ENCODE measurements around the gene ARFGEF3. TPM values are rescaled to one million over a fixed set of nuclear protein-coding genes. Genes with fewer than 3 reads are reported as not detected.
A peak's percentile ranks its signal among the peaks of the same experiment; 100 is the strongest.

ARFGEF3 gene
- polyA plus RNA-seq, 3 donors = 5.7 to 6.7 (median 6.6) TPM

DNA sequence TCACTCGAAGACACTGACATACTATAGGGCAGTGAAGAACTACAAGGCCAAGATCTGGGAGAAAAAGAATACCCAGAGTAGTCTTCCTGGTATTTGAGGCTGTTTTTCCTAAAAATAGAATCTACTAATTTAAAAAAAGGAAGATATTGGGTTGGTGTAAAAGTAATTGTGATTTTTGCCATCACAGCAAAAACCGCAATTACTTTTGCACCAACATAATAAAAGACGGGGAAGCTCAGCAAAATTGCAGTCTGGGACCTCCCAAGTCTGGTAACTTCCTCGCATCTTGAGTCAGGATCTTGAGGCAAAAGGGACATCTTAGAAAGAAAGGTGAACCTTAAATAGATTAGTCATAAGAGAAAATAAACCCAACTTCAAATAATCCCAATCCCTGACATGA, 138.7 kb downstream of the ARFGEF3 start:
- no peak for DNase-seq

- no peak for DNase-seq
Measured at GRCh38 chr6:138302554-138302953, 140.8 kb downstream of the ARFGEF3 start.

DNA sequence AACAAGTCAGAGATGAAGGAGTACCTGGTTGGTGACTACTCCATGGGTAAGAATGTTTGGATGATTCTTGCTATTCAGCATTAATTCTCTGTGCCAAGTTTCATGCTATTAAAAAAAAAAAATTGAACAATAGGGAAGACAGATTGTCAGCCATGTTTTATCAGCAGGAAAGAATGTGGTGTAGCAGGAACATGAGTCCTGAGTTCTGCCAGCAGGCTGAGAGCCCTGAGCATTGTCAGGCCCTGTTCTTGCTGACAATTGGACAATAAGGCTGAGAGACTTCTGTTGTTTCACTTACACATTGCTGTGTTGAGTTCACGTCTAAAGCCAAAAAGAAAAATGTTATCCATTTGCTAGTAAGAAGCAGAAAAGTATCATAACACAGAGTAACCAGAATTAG, 145.6 kb downstream of the ARFGEF3 start:
- no peak for DNase-seq

DNA sequence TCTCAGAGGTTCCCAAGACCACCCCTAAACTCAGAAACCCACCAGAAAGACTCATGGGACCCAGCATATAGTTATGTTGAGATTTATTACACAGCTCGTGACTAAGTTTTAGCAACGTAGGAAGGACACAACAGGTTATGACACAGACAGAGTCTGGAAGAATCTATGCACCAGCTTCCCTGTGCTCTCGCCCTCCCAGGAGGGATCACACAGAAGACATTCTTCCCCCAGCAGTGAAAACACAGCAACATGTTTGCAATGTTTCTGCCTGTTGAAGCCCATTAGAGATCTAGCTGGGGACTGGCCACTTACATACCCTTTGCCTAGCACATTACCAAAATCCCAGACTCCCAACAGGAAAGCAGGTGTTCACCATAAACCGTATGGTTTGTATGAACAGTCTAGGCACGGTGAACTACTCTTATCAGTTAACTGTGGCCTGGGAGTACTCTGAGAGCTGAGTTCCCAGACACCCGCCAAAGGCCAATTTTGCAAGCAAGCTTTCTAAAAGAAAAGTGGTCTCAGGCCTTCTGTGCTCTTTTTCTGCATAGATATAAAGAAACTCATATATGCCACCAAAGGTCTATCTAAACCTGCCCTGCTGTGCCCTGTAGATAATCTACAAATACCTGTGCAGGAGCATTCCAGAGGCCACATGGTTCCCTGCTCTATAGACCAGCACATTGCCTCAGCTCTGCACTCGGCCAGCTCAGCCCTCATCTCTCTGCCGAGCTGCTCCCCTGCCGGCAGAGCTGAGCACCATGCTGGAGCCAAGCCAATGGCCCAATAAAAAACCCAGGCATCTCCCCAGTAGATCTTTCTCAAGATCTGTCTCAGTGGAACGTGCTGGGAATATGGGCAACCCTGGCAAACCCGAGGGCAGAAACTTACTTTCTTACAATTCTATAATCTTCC, 146.3 kb downstream of the ARFGEF3 start:
- DNase-seq = peak; percentile 12

- DNase-seq = no peak
Measured at GRCh38 chr6:138308731-138309110, 147.0 kb downstream of the ARFGEF3 start.

GRCh38 chr6:138309695-138310094, 148.0 kb downstream of the ARFGEF3 start:
- DNase-seq = no peak

DNA sequence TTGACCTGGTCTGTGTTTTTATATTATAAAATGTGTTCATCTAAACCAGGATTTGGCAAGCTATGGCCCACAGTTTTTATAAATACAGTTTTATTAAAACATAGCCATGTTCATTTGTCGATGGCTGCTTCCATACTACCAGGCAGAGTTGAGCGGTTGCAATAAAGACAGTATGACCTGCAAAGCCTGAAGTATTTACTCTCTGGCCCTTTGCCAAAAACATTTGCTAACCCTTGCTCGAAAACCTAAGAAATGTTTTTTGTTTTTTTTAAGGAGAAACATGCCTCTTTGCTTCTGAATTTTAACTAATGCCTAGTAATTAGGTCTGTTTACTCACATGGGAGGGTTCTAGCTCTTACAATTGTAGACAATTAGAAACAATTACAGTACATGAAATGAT, 148.6 kb downstream of the ARFGEF3 start:
- peak; percentile 4 for DNase-seq

GRCh38 chr6:138310821-138311220, 149.1 kb downstream of the ARFGEF3 start:
- DNase-seq = no peak

- no peak for DNase-seq
Measured at GRCh38 chr6:138311268-138311667, 149.5 kb downstream of the ARFGEF3 start.

GRCh38 chr6:138318741-138319375, 157.1 kb downstream of the ARFGEF3 start:
- DNase-seq = no peak

- no peak for DNase-seq
Measured at GRCh38 chr6:138321934-138322333, 160.2 kb downstream of the ARFGEF3 start.

GRCh38 chr6:138323821-138324220, 162.1 kb downstream of the ARFGEF3 start:
- DNase-seq = no peak

GRCh38 chr6:138328210-138328609, 166.5 kb downstream of the ARFGEF3 start:
- DNase-seq = no peak

DNA sequence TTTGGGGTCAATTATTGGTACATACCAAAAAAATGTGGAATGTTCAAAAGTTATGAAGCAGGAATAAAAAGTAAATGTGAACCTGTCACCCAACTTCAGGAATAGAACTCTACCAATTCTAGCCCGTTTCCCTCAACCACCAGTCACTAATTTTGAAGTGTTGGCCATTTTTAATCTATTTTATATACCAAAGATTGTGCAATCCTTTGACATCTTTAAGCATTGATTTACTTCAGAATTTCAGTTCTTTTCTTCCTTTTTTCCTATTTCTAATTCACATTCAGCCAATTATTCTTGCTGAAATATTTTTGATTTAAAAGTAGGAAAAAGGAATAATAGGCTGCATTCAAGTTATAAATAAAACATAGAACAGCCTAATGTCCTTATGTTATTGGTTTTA, 169.0 kb downstream of the ARFGEF3 start:
- DNase-seq = no peak

- DNase-seq = no peak
Measured at GRCh38 chr6:138331444-138331843, 169.7 kb downstream of the ARFGEF3 start.

DNA sequence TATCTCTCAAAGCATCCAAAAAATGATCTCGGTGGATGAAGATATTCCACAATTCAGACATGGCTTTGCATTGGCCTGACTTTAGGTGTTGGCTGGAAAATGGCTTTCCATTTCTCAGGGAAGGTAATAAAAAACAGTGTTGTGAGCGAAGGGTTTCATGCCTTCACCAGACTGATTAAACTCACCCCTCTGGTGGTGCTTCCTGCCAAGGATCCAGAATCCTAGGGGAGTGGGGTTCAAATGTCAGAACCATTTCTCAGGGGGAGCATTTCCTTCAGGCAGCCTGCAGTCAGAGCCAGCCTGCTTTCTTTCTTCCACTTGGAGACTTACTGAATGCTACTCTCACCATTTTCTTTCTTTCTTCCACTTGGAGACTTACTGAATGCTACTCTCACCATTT, 170.2 kb downstream of the ARFGEF3 start:
- DNase-seq = no peak

DNA sequence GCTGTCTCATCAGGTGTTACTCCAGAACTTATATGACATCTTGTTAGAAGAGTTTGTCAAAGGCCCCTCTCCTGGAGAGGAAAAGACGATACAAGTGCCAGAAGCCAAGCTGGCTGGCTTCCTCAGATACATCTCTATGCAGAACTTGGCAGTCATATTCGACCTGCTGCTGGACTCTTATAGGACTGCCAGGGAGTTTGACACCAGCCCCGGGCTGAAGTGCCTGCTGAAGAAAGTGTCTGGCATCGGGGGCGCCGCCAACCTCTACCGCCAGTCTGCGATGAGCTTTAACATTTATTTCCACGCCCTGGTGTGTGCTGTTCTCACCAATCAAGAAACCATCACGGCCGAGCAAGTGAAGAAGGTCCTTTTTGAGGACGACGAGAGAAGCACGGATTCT, 172.3 kb downstream of the ARFGEF3 start:
- DNase-seq = no peak

DNA sequence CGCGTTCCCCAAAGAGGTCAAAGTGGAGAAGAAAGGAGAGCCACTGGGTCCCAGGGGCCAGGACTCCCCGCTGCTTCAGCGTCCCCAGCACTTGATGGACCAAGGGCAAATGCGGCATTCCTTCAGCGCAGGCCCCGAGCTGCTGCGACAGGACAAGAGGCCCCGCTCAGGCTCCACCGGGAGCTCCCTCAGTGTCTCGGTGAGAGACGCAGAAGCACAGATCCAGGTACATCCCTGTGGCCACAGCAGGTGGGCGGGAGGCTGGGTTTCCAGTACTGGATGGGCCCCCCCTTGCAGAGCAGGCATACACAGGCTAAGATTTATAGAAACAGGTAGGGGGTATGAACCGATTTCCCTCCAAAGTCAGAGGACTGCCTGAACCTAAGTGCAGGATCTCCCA, 173.2 kb downstream of the ARFGEF3 start:
- DNase-seq = no peak

DNA sequence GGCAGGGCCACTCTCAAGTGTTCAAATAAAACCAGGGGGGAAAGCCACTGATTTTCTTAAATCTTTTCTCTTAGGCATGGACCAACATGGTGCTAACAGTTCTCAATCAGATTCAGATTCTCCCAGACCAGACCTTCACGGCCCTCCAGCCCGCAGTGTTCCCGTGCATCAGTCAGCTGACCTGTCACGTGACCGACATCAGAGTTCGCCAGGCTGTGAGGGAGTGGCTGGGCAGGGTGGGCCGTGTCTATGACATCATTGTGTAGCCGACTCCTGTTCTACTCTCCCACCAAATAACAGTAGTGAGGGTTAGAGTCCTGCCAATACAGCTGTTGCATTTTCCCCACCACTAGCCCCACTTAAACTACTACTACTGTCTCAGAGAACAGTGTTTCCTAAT, 174.5 kb downstream of the ARFGEF3 start:
- DNase-seq = no peak

DNA sequence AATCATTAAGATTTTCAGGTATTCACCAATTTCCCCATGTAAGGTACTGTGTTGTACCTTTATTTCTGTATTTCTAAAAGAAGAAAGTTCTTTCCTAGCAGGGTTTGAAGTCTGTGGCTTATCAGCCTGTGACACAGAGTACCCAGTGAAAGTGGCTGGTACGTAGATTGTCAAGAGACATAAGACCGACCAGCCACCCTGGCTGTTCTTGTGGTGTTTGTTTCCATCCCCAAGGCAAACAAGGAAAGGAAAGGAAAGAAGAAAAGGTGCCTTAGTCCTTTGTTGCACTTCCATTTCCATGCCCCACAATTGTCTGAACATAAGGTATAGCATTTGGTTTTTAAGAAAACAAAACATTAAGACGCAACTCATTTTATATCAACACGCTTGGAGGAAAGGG, 175.3 kb downstream of the ARFGEF3 start:
- DNase-seq = no peak

DNA sequence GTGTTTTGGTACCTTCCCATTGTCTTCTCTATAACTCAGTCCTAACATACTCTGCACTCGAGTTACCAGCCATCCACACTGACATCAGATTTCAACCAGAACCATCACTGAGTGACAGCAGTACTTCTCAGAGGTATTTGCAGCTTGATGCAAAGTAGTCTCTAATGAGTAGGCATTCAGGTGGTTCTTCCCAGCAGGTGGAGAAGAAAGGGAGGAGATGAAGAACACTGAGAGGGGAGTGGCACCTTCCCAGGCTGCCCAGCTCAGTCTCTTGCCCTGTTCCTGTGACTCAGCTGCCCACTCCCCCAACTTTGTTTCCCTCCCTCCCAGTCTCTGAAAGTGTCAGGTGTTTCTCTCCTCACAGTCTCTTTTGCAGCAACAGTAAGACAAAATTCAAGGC, 177.3 kb downstream of the ARFGEF3 start:
- no peak for DNase-seq

DNA sequence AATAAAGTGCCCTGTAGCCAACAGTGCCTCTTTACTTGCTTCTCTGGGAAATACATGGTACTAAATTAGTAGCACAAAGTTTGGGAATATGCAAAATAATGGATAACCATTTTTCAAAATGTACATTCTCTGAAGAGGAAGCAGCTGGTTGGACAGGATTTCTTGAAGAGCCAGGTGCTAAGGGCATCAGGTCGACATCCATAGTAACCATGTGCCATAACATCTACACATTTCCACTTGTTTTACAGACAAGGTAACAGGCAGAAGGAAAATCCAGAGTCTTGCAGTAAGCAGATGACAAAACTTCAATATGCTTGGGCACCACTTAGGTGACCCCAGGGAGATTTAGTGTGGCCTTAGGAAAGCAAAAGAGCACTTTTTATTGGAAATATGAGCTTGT, 179.4 kb downstream of the ARFGEF3 start:
- no peak for DNase-seq

DNA sequence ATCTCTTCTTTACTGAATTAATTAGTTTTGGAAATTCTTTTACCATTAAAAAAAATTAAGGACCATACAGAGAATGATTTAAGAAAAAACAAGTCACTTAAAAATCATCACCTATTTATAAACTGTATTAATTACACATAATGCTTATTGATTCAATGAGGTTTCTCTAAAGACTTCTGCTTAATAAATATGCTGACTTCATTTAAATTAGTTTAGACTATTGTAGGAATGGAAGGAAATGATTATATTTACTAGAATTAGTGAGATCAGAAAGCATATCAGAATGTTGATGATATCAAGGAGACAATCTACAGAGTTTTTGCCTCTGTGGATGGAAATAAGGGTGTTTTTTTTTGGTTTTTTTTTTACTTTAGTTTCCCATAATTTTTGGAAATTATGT, 181.4 kb downstream of the ARFGEF3 start:
- DNase-seq = no peak

Measured in renal pelvis (tissue), 4 donors.